Endodermal cell (in vitro differentiated cells): Measurements from ENCODE around the gene STRN3. TPM values are rescaled to one million over a fixed set of nuclear protein-coding genes. Genes with fewer than 3 reads are reported as not detected.

Experiments
- DNase-seq: peaks from one replicate; pipeline ENCODE4 v3.0.0-alpha.2; 2017
- H3K27ac ChIP-seq: 2 replicates; pipeline ENCODE4 v1.5.1; 2013; ENCODE audit warnings: mild to moderate bottlenecking, low read depth, low read length, moderate library complexity
- H3K27me3 ChIP-seq: 2 replicates; pipeline ENCODE4 v1.6.1; 2013; ENCODE audit warnings: mild to moderate bottlenecking, low read length, moderate library complexity; ENCODE audit not compliant: insufficient read depth, control insufficient read depth, poor library complexity, severe bottlenecking
- H3K36me3 ChIP-seq: 2 replicates; pipeline ENCODE4 v1.7.0; 2013; ENCODE audit warnings: mild to moderate bottlenecking, low read length, moderate library complexity; ENCODE audit not compliant: control insufficient read depth, insufficient read depth
- H3K4me1 ChIP-seq: one replicate; pipeline ENCODE4 v1.7.0; 2013; ENCODE audit warnings: low read length; ENCODE audit not compliant: control insufficient read depth, insufficient read depth
- H3K4me3 ChIP-seq: 2 replicates; pipeline ENCODE4 v1.5.1; 2013; ENCODE audit warnings: mild to moderate bottlenecking, low read length, moderate library complexity
- H3K9ac ChIP-seq: 2 replicates; pipeline ENCODE4 v1.6.1; 2013; ENCODE audit warnings: mild to moderate bottlenecking, low read length, moderate library complexity; ENCODE audit not compliant: poor library complexity, severe bottlenecking; ENCODE audit errors: extremely low read depth
- H3K9me3 ChIP-seq: 2 replicates; pipeline ENCODE4 v1.6.1; 2013; ENCODE audit warnings: mild to moderate bottlenecking, low read length, moderate library complexity; ENCODE audit not compliant: control insufficient read depth
- H3K27ac Mint-ChIP-seq: 2 replicates; pipeline ENCODE4 v1.8.0; 2020; ENCODE audit warnings: mixed read lengths
- H3K27me3 Mint-ChIP-seq: 2 replicates; pipeline ENCODE4 v1.8.0; 2021; ENCODE audit warnings: mild to moderate bottlenecking, mixed read lengths; ENCODE audit not compliant: insufficient read depth
- H3K36me3 Mint-ChIP-seq: 2 replicates; pipeline ENCODE4 v1.8.0; 2020; ENCODE audit warnings: low read depth, mixed read lengths
- H3K4me1 Mint-ChIP-seq: 2 replicates; pipeline ENCODE4 v1.8.0; 2020; ENCODE audit warnings: mixed read lengths
- H3K4me3 Mint-ChIP-seq: 2 replicates; pipeline ENCODE4 v1.8.0; 2020; ENCODE audit warnings: mild to moderate bottlenecking, moderate library complexity, mixed read lengths
- H3K9me3 Mint-ChIP-seq: 2 replicates; pipeline ENCODE4 v1.8.0; 2020; ENCODE audit warnings: mild to moderate bottlenecking, mixed read lengths
- WGBS, 2 experiments: methylation state at CpG; one replicate each; pipeline versions ENCODE4 v1.1.5 to v1.1.7; 2013; ENCODE audit warnings: missing lambda C conversion rate in 2 of 2, mixed read lengths in 1 of 2; ENCODE audit not compliant: insufficient coverage in 1 of 2, insufficient read length in 1 of 2; 5-methylcytosine and 5-hydroxymethylcytosine counted together
- total RNA-seq, 2 donors: library from RNA; stranded (reverse); fragmentation: NEBNext Ultra II Directional in 1 of 2; extraction: Animal tissue kit (Norgen Biotek cat#: 25700) in 1 of 2; gene quantifications; 2 replicates in 1 of 2; 3 replicates in 1 of 2; pipeline ENCODE4 v1.2.1, GENCODE V29; 2021
- TF ChIP-seq, protein P1 (sequence below): fragments of 200-600 bp; sonication (generic); conservative IDR thresholded peaks from 2 replicates; pipeline ENCODE4 v1.5.0; 2021; ENCODE audit warnings: antibody characterized with exemption, mild to moderate bottlenecking

Gene STRN3
- total RNA-seq, 2 donors from 2014 or later, result 56.5 to 58.9 TPM

- Histone ChIP-seq H3K4me1 (no peaks in the 10 kb centered on the region), H3K4me3 (peak overlapping the region; percentile 62), H3K27ac (no peak overlapping the region), H3K27me3 (no peaks in the 10 kb centered on the region), H3K36me3 (peaks cover 53% of the 10 kb centered on the region), H3K9me3 (peaks cover 5% of the 10 kb centered on the region), H3K9ac (no peak overlapping the region)
- 98% methylated on average over 4 of the region's 4 CpGs for WGBS, 2 experiments
- TF ChIP-seq, protein P1, sequence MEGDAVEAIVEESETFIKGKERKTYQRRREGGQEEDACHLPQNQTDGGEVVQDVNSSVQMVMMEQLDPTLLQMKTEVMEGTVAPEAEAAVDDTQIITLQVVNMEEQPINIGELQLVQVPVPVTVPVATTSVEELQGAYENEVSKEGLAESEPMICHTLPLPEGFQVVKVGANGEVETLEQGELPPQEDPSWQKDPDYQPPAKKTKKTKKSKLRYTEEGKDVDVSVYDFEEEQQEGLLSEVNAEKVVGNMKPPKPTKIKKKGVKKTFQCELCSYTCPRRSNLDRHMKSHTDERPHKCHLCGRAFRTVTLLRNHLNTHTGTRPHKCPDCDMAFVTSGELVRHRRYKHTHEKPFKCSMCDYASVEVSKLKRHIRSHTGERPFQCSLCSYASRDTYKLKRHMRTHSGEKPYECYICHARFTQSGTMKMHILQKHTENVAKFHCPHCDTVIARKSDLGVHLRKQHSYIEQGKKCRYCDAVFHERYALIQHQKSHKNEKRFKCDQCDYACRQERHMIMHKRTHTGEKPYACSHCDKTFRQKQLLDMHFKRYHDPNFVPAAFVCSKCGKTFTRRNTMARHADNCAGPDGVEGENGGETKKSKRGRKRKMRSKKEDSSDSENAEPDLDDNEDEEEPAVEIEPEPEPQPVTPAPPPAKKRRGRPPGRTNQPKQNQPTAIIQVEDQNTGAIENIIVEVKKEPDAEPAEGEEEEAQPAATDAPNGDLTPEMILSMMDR, result no peak
- H3K9me3 Mint-ChIP-seq, result no peaks in the 10 kb centered on the region
- H3K27me3 Mint-ChIP-seq, result no peaks in the 10 kb centered on the region
- H3K36me3 Mint-ChIP-seq, result peaks cover 33% of the 10 kb centered on the region
- H3K4me1 Mint-ChIP-seq, result peaks cover 20% of the 10 kb centered on the region
- H3K4me3 Mint-ChIP-seq, result no peak overlapping the region
- DNase-seq, result no peak
- peak overlapping the region; percentile 7 for H3K27ac Mint-ChIP-seq
Measured at GRCh38 chr14:31021576-31021949, 4.6 kb downstream of the STRN3 start.

- TF ChIP-seq, protein P1, result no peak
- Histone ChIP-seq H3K4me1 (no peaks in the 10 kb centered on the region), H3K4me3 (peak overlapping the region; percentile 62), H3K27ac (no peak overlapping the region), H3K27me3 (no peaks in the 10 kb centered on the region), H3K36me3 (peaks cover 53% of the 10 kb centered on the region), H3K9me3 (peaks cover 5% of the 10 kb centered on the region), H3K9ac (no peak overlapping the region)
- 96 to 100% methylated on average over 6 to 8 of the region's 8 CpGs for WGBS, 2 experiments
- Mint-ChIP-seq H3K27ac (peak overlapping the region; percentile 7), H3K4me1 (peaks cover 20% of the 10 kb centered on the region), H3K4me3 (no peak overlapping the region), H3K9me3 (no peaks in the 10 kb centered on the region), H3K27me3 (no peaks in the 10 kb centered on the region), H3K36me3 (peaks cover 33% of the 10 kb centered on the region)
- no peak for DNase-seq
Measured at GRCh38 chr14:31020834-31021575, 5.2 kb downstream of the STRN3 start.

- Mint-ChIP-seq H3K4me1 (peaks cover 9% of the 10 kb centered on the region), H3K9me3 (no peaks in the 10 kb centered on the region), H3K27ac (peak overlapping the region; percentile 22), H3K36me3 (peaks cover 36% of the 10 kb centered on the region), H3K4me3 (no peak overlapping the region), H3K27me3 (no peaks in the 10 kb centered on the region)
- peaks cover 6% of the 10 kb centered on the region for H3K9me3 ChIP-seq
- H3K4me1 ChIP-seq, result no peaks in the 10 kb centered on the region
- peaks cover 59% of the 10 kb centered on the region for H3K36me3 ChIP-seq
- no peak overlapping the region for H3K9ac ChIP-seq
- no peak for DNase-seq
- WGBS, 2 experiments, result 95 to 100% methylated on average over 2 to 6 of the region's 6 CpGs
- no peaks in the 10 kb centered on the region for H3K27me3 ChIP-seq
- TF ChIP-seq, protein P1, result no peak
- no peak overlapping the region for H3K27ac ChIP-seq
- no peak overlapping the region for H3K4me3 ChIP-seq
Measured at GRCh38 chr14:31018057-31018645, 8.0 kb downstream of the STRN3 start.
